GM19025 (cell line): ENCODE data around the gene PHF23.
A peak's percentile ranks its signal among the peaks of the same experiment; 100 is the strongest.

ENCODE experiments used
- ATAC-seq: cut with Tn5 transposase; IDR thresholded peaks from one replicate; pipeline ENCODE4 v1.9.1; 2021; ENCODE audit warnings: mild to moderate bottlenecking, low read depth, moderate library complexity; ENCODE audit not compliant: unreplicated experiment

Gene PHF23

GRCh38 chr17:7208027-7208571, 31.2 kb downstream of the PHF23 start:
- ATAC-seq, result no peak

GRCh38 chr17:7207120-7208001, 31.9 kb downstream of the PHF23 start:
- ATAC-seq, result no peak

GRCh38 chr17:7205561-7205960, 33.7 kb downstream of the PHF23 start:
- ATAC-seq, result no peak

GRCh38 chr17:7204828-7205461, 34.3 kb downstream of the PHF23 start:
- peak; percentile 86 for ATAC-seq

- no peak for ATAC-seq
These were observed 34.9 kb downstream of the PHF23 start for GRCh38 chr17:7204336-7204735.

- no peak for ATAC-seq
These were observed 35.9 kb downstream of the PHF23 start for GRCh38 chr17:7203391-7203790.

GRCh38 chr17:7196651-7197401, 42.4 kb downstream of the PHF23 start:
- no peak for ATAC-seq

GRCh38 chr17:7195971-7196370, 43.3 kb downstream of the PHF23 start:
- no peak for ATAC-seq

GRCh38 chr17:7192271-7192937, 46.9 kb downstream of the PHF23 start:
- no peak for ATAC-seq

GRCh38 chr17:7191571-7192270, 47.5 kb downstream of the PHF23 start:
- no peak for ATAC-seq

GRCh38 chr17:7191069-7191468, 48.2 kb downstream of the PHF23 start:
- no peak for ATAC-seq

GRCh38 chr17:7190276-7190917, 48.9 kb downstream of the PHF23 start:
- ATAC-seq, result no peak

- ATAC-seq, result no peak
These were observed 53.0 kb downstream of the PHF23 start for GRCh38 chr17:7186241-7186640.
